Measurements from ENCODE around the gene SLC16A2.
"Not testable (repeated sequence)": the region's sequence is repeated elsewhere in the genome, so short reads cannot be mapped to it uniquely, and the experiment has no call there.

SLC16A2 gene

DNA sequence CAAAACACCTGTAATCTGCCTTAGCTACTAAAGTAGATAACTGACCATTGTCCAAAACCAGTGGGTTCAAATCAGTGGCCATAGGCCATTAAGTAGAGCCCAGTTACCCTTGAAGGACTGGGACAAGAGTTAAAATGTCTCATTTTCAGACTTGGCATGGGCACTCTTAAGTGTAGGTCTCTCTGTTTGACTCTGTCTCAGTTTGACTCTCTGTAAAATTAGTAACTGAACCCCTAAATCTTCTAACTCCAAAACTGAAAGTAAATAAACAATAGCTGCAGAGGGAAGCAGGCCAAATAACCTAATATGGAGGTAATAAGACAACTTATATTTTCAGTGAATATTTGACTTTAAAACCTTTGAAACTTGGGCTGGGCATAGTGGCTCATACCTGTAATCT lies 89.1 kb downstream of the SLC16A2 start:
- no peak for DNase-seq

GRCh38 chrX:74511704-74512103 lies 90.4 kb downstream of the SLC16A2 start:
- DNase-seq: no peak

DNA sequence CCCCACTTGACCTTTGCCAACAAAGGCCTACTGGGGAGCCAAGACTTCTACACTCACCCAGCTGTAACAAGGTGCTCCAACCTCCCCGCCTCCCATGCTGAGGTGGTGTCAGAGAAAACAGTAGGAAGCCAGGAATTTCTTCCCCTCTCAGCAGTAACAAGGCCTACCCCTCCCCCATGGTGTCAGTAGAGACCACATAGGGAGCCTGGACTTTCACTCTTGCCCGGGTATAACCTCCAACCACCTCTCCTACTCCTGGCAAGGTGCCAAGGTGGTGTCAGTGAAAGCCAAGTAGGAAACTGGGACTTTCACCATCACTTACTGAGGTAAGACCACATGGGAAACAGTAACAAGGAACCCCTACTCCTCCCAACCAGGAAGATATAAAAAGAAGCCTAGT lies 93.1 kb downstream of the SLC16A2 start:
- DNase-seq: no peak

DNA sequence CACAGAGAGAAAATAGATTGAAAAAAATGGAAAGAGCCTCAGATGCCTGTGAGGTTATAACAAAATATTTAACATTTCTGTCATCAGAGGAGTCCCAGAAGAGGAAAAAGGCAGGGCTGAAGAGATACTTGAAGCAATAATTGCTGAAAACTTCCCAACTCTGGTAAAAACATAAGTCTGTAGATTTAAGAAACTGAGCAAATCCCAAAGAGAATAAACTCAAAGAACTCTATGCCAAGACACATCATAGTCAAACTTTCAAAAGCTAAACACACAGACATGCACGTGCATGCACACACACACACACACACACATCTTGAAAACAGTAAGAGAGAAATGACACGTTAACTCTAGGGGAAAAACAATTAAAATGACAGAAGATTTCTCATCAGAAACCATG lies 94.1 kb downstream of the SLC16A2 start:
- DNase-seq: no peak

- not testable (repeated sequence) for DNase-seq
Measured at GRCh38 chrX:74516013-74516412, 94.7 kb downstream of the SLC16A2 start.

- DNase-seq: no peak
Measured at GRCh38 chrX:74519870-74520269, 98.6 kb downstream of the SLC16A2 start.

GRCh38 chrX:74520291-74520690 lies 99.0 kb downstream of the SLC16A2 start:
- no peak for DNase-seq

DNA sequence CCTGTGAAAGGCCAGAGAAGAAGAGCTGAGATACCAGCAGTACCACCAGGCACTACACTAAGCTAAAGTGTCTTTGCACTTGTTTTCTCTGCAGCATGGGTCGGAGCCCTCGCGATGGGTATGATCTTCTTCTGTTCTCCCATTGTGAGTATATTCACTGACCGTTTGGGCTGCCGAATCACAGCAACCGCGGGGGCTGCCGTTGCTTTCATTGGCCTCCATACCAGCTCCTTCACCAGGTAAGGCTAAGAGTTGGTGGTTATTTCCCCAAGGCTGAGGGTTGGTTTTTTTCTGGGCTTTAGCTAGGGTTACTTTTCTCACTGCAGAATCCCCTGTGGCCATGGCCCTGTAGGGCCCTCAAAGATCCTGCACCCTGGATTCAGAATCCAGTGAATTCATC lies 99.6 kb downstream of the SLC16A2 start:
- no peak for DNase-seq

- DNase-seq: no peak
Measured at GRCh38 chrX:74521961-74522751, 100.9 kb downstream of the SLC16A2 start.

DNA sequence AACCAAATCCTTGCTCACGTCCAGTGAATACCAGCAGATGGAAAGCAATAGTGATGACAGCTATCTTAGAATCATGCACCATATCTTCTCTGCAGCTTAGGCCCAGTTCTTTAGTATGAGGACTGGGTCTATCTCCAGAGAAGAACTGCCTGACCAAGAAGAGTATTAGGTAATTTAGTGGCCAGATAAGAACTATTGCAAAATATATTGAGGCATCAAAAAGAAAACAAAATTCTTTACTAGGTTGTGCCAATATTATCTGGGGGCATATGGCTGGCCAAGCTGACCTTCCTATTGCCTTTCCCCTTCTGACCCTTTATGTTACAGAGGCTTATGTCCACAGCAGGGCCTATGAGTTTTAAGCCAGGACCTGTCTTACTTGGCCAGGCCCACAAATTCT lies 101.9 kb downstream of the SLC16A2 start:
- DNase-seq: peak; percentile 17

DNA sequence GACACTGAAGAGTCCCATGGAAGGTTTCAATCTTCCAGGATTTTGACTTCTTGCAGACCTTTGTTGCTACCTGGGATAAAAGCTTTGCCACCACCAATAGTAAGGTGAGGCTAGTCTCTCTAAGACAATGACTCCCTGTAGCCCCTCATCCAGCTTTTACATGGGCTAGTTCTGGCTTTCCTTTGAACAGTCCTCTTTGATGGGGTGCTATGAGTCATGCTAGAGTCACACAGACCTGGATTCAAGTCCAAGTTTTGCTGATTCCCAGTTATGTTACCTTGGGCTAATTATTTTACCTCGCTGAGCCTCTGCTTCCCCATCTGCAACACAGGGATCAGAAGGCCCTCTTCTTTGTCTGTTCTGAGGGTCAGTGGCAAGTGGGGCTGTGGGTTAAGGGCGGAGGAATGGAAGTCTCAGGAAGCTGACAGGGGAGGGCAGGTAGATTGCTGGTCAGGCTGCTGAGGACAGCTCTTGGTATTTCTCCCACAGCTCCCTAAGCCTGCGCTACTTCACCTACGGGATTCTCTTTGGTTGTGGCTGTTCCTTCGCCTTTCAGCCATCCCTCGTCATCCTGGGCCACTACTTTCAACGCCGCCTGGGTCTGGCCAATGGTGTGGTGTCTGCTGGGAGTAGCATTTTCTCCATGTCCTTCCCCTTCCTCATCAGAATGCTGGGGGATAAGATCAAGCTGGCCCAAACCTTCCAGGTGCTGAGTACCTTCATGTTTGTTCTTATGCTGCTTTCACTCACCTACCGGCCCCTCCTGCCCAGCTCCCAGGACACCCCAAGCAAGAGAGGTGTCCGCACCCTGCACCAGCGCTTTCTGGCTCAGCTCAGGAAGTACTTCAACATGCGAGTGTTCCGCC lies 102.8 kb downstream of the SLC16A2 start:
- no peak for DNase-seq

DNA sequence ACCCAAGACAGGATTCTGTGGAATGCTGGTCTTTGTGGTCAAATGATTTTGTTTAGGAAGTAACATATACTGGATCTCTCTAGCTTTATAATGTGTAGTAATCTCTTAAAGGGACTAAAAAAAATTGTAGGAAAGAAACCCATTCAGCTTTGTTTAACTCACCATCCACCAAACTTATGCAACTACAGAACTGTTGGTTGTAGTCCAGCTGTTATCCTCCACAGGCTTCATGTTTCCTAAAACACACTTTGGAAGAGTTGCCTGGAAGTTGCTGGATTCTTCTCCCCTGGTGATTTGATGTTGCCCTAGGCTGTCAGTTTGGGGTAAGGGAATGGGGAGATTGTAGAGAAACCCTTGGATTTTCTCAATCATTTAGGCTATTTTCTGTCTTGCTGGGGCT lies 103.8 kb downstream of the SLC16A2 start:
- DNase-seq: no peak

DNA sequence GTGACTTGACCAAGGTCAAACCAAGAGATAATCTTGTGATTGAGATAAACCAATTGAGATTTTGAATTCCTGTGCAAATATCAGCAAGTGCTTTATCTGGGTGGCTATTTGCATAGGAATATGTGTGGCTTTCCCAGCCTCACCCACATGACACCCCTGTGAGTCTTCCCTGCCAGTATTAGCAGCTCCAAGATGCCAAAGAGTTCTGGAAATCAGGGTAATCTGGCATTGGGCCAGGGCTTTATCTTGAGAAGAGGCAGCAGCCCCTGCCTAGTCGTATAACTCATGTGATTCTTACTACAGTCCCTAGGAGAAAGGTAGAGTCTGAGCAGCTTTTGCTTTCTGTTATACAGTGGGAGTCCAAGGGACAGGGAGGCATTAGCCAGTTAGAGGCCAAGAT lies 105.5 kb downstream of the SLC16A2 start:
- no peak for DNase-seq

DNA sequence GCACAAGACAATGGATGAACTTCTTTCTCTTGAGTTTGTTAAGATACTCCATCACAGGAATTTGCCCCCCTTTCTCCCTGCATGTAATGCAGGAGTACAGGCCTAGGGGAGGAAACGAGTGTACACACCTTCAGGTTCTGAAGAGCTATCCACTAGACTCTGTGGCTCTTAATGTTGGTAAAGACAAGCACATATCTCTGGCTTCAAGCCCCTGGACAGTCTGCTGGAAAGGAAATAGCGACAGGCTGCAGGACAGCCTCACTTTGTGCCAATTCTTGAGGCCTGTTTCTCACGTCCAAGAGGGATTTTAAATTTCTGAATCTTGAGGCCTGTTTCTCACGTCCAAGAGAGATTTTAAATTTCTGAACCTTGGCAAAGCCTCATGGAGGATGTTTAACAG lies 106.1 kb downstream of the SLC16A2 start:
- no peak for DNase-seq

- DNase-seq: no peak
Measured at GRCh38 chrX:74529311-74529710, 108.0 kb downstream of the SLC16A2 start.

DNA sequence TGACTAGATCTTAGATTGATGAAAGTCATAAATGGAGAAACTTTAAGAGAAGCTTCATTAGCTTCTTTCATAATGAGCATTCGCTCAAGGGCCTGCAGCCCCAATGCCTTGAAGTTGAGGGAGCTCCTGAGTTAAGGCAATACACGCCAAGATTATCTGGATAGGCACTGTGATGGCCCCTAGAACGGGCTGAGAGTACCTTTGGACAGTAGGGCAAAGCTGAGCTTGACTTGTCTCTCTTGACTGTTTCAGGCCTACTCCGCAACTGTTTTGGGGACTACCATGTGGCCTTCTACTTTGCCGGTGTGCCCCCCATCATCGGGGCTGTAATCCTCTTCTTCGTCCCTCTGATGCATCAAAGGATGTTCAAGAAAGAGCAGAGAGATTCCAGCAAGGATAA lies 109.8 kb downstream of the SLC16A2 start:
- no peak for DNase-seq

GRCh38 chrX:74534569-74535038 lies 113.3 kb downstream of the SLC16A2 start:
- no peak for DNase-seq

- DNase-seq: no peak
Measured at GRCh38 chrX:74535086-74535407, 113.8 kb downstream of the SLC16A2 start.

GRCh38 chrX:74535408-74536151 lies 114.3 kb downstream of the SLC16A2 start:
- DNase-seq: peak; percentile 66

DNA sequence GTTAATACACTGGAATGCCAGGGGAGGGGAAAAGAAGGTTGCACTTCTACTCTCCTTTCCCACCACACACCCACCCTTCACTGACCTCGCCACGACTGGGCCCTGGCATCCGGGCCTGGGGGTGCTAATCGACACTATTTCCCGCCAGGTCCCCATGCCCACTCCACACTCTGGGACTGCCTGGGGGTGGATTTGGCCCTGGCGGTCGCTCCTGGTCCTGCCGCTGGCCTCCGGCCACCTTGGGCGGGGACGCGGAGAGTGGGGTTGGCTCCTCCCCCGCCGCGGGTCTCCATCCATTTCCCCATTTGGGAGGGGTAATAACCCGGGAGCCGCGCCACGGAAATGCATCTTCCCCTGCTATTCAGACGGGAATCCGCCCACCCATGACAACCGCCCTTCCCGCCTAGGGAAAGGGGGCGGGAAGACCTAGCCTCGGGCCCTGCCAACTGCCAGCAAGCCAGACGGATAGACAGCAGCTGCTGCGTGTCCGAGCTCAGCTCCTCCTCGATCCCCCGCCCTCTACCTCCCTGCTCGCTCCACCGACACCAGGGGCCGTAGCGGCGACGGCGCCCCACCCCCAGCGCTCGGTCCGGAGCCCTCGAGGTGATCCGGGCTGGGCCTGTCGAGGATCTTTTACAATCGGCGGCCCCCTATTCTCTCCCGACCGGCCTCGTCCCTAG lies 115.0 kb downstream of the SLC16A2 start:
- peak; percentile 52 for DNase-seq

DNA sequence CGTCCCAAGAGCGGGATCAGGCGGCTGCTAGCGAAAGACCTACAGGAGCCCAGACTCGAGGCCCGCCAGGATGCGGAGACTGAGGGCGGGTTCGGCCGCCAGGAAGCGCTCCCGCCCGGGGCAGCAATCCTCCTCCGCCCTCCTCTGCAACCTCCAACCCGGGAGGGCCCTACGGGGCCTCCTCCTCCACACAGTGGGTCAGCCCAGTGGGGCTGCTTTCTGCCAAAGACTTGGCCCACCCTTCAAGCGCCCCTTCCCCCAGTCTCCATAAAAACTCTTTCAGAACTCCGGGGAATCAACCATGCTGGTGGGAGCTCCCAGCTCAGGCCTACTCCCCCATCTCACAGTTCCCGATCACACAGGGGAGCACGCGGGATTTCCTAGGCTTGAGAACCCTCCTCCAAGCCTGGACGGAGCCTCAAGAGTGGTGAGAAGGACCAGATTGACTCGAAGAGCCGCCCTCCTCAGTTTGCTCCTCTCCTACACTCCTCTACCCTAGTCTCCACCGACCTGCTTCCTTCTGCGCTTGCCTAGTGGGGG lies 115.6 kb downstream of the SLC16A2 start:
- DNase-seq: no peak

GRCh38 chrX:74540635-74541249 lies 119.4 kb downstream of the SLC16A2 start:
- DNase-seq: no peak
